Measurements from ENCODE around the gene EHD4. TPM values are rescaled to one million over a fixed set of nuclear protein-coding genes. Genes with fewer than 3 reads are reported as not detected.

EHD4 gene
- polyA plus RNA-seq, 2 donors: 12.7 to 13.4 TPM

DNA sequence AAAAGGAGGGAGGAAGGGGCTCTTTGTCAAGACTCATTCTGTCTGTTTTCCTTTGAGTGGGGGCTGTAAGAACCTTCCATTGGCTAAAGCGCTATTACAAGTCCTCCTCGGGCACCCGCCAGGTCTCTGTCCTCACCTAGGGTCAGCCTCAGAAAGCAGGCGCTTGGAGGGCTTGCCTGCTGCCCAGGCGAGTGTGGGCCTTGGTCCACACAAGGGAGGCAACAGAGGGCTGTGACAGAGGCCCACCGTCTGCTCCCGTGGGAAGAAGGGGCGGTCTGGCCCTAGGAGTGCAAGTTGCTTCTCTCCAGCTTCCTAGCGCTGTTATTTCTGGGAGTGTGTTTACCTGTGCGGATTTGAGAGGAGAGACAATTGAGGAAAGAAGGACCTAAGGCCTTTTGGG, 24.0 kb upstream of the EHD4 start:
- Histone ChIP-seq H3K4me1 (ENCODE audit: control insufficient read depth in 2 of 2, insufficient read depth in 2 of 2, low read length in 1 of 2) (peaks cover 0 to 2% of the 10 kb centered on the region in 2 donors), H3K9me3 (ENCODE audit: control insufficient read depth in 2 of 2, insufficient read depth in 1 of 2, low read depth in 1 of 2, low read length in 1 of 2) (no peaks in the 10 kb centered on the region), H3K27me3 (ENCODE audit: control insufficient read depth in 1 of 2, insufficient read depth in 2 of 2, low read length in 2 of 2) (no peaks in the 10 kb centered on the region), H3K36me3 (ENCODE audit: control insufficient read depth in 2 of 2, insufficient read depth in 2 of 2, low read length in 1 of 2) (no peaks in the 10 kb centered on the region), H3K27ac (ENCODE audit: low read depth in 2 of 2, low read length in 1 of 2) (no peak overlapping the region), H3K4me3 (ENCODE audit: low read depth in 1 of 2, low read length in 2 of 2) (no peak overlapping the region)
- WGBS, 2 donors: 92 to 93% methylated on average over 10 of the region's 10 CpGs

DNA sequence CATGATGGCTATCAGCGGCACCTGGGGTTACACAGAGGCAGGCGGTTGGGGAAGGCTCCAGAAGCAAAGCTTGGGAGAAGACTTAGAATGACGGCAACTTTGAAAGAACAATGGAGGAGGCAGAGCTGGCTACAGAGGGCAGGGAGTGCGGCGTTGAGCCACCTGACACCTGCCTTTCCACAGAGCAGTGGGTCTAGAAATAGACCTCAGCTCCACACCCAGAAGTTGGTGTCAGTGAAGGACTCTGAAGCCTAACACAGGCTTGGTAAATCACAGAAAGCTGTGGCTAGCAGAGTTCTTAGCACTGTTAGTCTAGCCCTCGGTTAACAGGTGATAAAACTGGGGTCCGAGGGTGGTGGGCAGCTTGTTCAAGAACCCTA, 23.1 kb upstream of the EHD4 start:
- Histone ChIP-seq H3K27me3 (ENCODE audit: control insufficient read depth in 1 of 2, insufficient read depth in 2 of 2, low read length in 2 of 2) (no peaks in the 10 kb centered on the region), H3K4me1 (ENCODE audit: control insufficient read depth in 2 of 2, insufficient read depth in 2 of 2, low read length in 1 of 2) (peaks cover 0 to 2% of the 10 kb centered on the region in 2 donors), H3K9me3 (ENCODE audit: control insufficient read depth in 2 of 2, insufficient read depth in 1 of 2, low read depth in 1 of 2, low read length in 1 of 2) (no peaks in the 10 kb centered on the region), H3K27ac (ENCODE audit: low read depth in 2 of 2, low read length in 1 of 2) (no peak overlapping the region), H3K36me3 (ENCODE audit: control insufficient read depth in 2 of 2, insufficient read depth in 2 of 2, low read length in 1 of 2) (no peaks in the 10 kb centered on the region), H3K4me3 (ENCODE audit: low read depth in 1 of 2, low read length in 2 of 2) (no peak overlapping the region)
- WGBS, 2 donors: 90 to 95% methylated on average over 7 of the region's 7 CpGs

DNA sequence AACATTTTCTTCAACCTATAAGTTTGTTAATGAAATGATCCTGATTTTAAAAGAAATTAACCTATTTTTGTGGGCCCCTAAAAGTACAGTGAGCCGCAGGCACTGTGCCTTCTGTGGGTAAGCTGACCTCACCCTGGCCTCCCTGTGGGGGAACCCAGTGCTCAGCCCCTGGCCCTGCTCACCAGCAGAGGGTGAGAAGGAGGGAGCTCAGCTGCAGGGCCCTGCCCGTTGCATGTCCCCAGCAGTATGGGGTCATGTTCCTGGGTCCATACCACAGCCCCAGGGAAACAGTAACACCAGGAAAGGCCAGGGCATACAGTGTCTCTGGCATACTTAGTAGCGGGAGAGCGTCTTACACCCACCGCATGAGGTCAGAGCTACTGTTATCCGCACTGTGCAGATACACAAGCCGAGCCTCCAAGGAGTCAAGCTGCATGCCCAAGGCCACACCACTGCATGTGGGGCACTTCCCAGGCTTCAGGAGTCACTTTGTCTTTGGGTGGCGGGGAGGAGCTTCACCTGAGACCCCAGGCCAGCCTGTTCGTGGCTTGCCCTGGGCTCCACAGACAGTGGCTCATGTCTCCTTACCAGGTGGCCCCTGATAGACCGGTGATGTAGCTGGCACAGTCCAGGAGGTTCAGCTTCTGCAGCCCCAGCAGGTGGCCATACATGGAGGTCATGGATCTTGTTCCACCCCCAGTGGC, 22.6 kb upstream of the EHD4 start:
- H3K4me3 ChIP-seq (ENCODE audit: low read depth in 1 of 2, low read length in 2 of 2): no peak overlapping the region
- H3K27ac ChIP-seq (ENCODE audit: low read depth in 2 of 2, low read length in 1 of 2): no peak overlapping the region
- peaks cover 0 to 2% of the 10 kb centered on the region in 2 donors for H3K4me1 ChIP-seq (ENCODE audit: control insufficient read depth in 2 of 2, insufficient read depth in 2 of 2, low read length in 1 of 2)
- H3K9me3 ChIP-seq (ENCODE audit: control insufficient read depth in 2 of 2, insufficient read depth in 1 of 2, low read depth in 1 of 2, low read length in 1 of 2): no peaks in the 10 kb centered on the region
- no peaks in the 10 kb centered on the region for H3K27me3 ChIP-seq (ENCODE audit: control insufficient read depth in 1 of 2, insufficient read depth in 2 of 2, low read length in 2 of 2)
- WGBS, 2 donors: 81 to 84% methylated on average over 10 of the region's 10 CpGs
- no peaks in the 10 kb centered on the region for H3K36me3 ChIP-seq (ENCODE audit: control insufficient read depth in 2 of 2, insufficient read depth in 2 of 2, low read length in 1 of 2)

DNA sequence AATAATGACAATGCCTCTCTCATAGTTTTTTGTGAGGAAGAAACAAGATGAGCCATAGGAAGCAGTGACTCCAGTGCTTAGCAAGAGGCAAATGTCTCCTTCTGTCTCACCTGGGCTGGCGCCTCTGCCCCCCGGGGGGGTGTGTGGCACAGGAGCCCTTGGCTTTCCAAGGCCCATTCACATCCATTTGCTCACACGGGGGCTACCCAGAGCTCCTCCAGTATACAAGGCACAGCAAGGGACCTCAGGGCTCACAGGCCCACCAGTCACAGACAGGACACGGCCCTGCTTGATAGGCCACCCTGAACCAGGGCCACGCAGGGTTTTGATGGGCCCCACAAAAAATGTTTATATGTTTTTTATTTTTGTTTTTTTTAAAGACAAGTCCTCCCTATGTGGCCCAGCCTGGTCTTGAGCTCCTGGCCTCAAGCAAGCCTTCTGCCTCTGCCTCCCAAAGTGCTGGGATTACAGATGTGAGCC, 21.9 kb upstream of the EHD4 start:
- H3K4me3 ChIP-seq (ENCODE audit: low read depth in 1 of 2, low read length in 2 of 2): no peak overlapping the region
- H3K27me3 ChIP-seq (ENCODE audit: control insufficient read depth in 1 of 2, insufficient read depth in 2 of 2, low read length in 2 of 2): no peaks in the 10 kb centered on the region
- H3K4me1 ChIP-seq (ENCODE audit: control insufficient read depth in 2 of 2, insufficient read depth in 2 of 2, low read length in 1 of 2): peaks cover 0 to 2% of the 10 kb centered on the region in 2 donors
- no peak overlapping the region for H3K27ac ChIP-seq (ENCODE audit: low read depth in 2 of 2, low read length in 1 of 2)
- H3K9me3 ChIP-seq (ENCODE audit: control insufficient read depth in 2 of 2, insufficient read depth in 1 of 2, low read depth in 1 of 2, low read length in 1 of 2): no peaks in the 10 kb centered on the region
- H3K36me3 ChIP-seq (ENCODE audit: control insufficient read depth in 2 of 2, insufficient read depth in 2 of 2, low read length in 1 of 2): no peaks in the 10 kb centered on the region
- WGBS, 2 donors: 76 to 81% methylated on average over 5 of the region's 5 CpGs

DNA sequence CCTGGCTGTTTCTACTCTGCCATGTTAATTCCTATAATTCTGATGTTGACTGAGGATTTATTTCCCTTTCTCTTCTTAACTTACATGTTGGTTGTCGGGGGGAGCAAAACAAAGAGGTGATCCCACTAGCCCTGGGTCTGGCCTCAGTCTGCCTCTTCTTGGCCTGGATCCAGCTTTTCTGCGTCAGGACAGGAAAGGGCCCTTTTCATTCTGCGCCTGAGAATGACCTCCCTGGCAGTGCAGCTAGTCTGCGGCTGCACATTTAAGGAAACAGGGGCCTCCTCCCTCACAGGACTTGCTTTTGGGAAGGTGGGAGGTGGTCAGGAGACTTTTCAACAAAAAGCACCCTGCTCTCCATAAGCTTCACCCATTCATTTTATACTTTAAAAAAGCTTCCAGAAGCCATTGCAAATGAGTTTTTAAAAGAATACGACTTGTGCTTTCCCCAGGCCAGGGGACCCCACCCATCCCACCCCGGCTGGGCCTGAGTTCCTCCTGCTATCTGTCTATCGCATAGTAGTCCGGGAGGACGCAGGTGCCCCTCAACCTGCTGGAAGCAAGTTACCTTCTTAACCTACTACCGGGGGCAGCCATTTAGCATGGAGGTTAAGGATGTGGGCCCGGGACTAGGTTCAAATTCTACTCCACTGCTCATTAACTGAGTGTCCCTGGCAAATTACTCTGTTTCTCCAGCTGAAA, 21.3 kb upstream of the EHD4 start:
- H3K36me3 ChIP-seq (ENCODE audit: control insufficient read depth in 2 of 2, insufficient read depth in 2 of 2, low read length in 1 of 2): no peaks in the 10 kb centered on the region
- H3K4me3 ChIP-seq (ENCODE audit: low read depth in 1 of 2, low read length in 2 of 2): no peak overlapping the region
- H3K4me1 ChIP-seq (ENCODE audit: control insufficient read depth in 2 of 2, insufficient read depth in 2 of 2, low read length in 1 of 2): peaks cover 0 to 2% of the 10 kb centered on the region in 2 donors
- no peaks in the 10 kb centered on the region for H3K9me3 ChIP-seq (ENCODE audit: control insufficient read depth in 2 of 2, insufficient read depth in 1 of 2, low read depth in 1 of 2, low read length in 1 of 2)
- H3K27ac ChIP-seq (ENCODE audit: low read depth in 2 of 2, low read length in 1 of 2): no peak overlapping the region
- H3K27me3 ChIP-seq (ENCODE audit: control insufficient read depth in 1 of 2, insufficient read depth in 2 of 2, low read length in 2 of 2): no peaks in the 10 kb centered on the region
- WGBS, 2 donors: 77 to 81% methylated on average over 11 of the region's 11 CpGs

DNA sequence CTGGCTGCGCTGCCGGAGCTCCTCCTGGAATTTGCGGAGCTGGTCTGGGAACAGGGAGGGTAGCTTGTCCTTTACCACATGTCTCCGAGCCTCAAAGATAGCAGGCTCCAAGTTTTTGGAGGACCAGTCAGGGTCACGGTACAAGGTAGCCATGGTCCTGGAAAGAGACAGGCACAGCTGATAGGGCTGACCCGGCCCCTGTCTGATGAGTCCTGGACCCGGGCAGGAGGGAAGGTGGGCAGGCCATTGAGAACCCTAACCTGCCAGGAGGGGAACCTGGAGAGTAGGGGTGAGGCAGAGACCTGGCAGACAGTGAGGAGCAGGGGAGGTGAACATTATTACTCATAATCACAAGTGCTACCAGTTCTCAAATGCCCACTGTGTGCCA, 20.4 kb upstream of the EHD4 start:
- Histone ChIP-seq H3K9me3 (ENCODE audit: control insufficient read depth in 2 of 2, insufficient read depth in 1 of 2, low read depth in 1 of 2, low read length in 1 of 2) (no peaks in the 10 kb centered on the region), H3K27ac (ENCODE audit: low read depth in 2 of 2, low read length in 1 of 2) (no peak overlapping the region), H3K4me3 (ENCODE audit: low read depth in 1 of 2, low read length in 2 of 2) (no peak overlapping the region), H3K27me3 (ENCODE audit: control insufficient read depth in 1 of 2, insufficient read depth in 2 of 2, low read length in 2 of 2) (no peaks in the 10 kb centered on the region), H3K4me1 (ENCODE audit: control insufficient read depth in 2 of 2, insufficient read depth in 2 of 2, low read length in 1 of 2) (no peaks in the 10 kb centered on the region), H3K36me3 (ENCODE audit: control insufficient read depth in 2 of 2, insufficient read depth in 2 of 2, low read length in 1 of 2) (no peaks in the 10 kb centered on the region)
- 90 to 94% methylated on average over 7 of the region's 7 CpGs for WGBS, 2 donors

DNA sequence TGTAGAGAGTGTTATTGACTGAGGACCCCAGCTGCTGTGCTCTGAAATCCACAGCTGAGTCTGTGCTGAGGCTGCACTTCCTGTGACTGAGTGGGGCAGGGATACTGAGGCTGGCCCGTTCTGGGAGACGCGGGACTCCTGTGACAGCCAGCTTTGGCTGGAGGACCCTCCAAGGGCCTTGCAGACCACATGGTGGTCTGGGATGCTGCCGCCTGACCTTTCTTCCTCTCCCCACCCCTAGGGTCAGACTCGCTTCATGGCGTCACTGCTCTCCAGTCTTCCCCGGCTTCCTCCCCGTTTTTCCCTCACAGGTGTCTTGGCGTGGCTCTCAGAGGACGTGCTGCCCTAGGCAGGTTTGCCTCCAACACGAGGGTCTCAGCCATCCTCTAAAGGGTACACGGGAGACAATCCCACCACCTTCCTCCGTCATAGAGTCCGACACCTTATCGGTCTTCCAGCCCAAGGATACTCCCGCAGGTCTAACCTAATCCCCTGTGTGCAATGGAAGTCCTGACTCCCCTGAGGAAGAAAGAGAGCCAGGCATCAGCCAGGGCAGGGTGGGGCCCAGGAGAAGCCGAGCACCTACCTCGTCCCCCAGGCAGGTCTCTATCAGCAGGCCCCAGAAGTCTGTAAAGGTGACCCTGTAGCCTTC, 19.9 kb upstream of the EHD4 start:
- Histone ChIP-seq H3K4me3 (ENCODE audit: low read depth in 1 of 2, low read length in 2 of 2) (no peak overlapping the region), H3K9me3 (ENCODE audit: control insufficient read depth in 2 of 2, insufficient read depth in 1 of 2, low read depth in 1 of 2, low read length in 1 of 2) (no peaks in the 10 kb centered on the region), H3K36me3 (ENCODE audit: control insufficient read depth in 2 of 2, insufficient read depth in 2 of 2, low read length in 1 of 2) (no peaks in the 10 kb centered on the region), H3K4me1 (ENCODE audit: control insufficient read depth in 2 of 2, insufficient read depth in 2 of 2, low read length in 1 of 2) (no peaks in the 10 kb centered on the region), H3K27ac (ENCODE audit: low read depth in 2 of 2, low read length in 1 of 2) (no peak overlapping the region), H3K27me3 (ENCODE audit: control insufficient read depth in 1 of 2, insufficient read depth in 2 of 2, low read length in 2 of 2) (no peaks in the 10 kb centered on the region)
- whole genome bisulfite sequencing, 2 donors: 90% methylated on average over 18 of the region's 18 CpGs

DNA sequence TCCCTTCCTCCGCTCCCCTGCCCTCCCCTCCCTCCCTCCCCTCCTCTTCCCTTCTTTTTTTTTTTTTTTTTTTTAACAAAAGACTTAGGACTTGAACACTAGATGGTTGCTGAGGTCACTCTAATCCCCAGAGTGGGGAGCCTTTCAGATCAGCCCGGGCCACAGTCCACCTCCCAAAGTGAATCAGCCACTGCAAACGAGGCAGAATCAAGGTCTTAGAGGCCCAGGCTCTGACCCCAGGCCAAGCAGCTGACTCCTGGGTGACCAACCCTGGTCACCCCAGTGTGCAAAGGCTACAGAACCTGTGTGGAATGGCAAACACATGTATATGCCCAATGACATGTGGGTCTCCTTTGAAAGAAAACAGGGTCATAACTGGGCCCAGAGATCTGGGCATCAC, 18.3 kb upstream of the EHD4 start:
- Histone ChIP-seq H3K4me1 (ENCODE audit: control insufficient read depth in 2 of 2, insufficient read depth in 2 of 2, low read length in 1 of 2) (no peaks in the 10 kb centered on the region), H3K9me3 (ENCODE audit: control insufficient read depth in 2 of 2, insufficient read depth in 1 of 2, low read depth in 1 of 2, low read length in 1 of 2) (no peaks in the 10 kb centered on the region), H3K27ac (ENCODE audit: low read depth in 2 of 2, low read length in 1 of 2) (no peak overlapping the region), H3K4me3 (ENCODE audit: low read depth in 1 of 2, low read length in 2 of 2) (no peak overlapping the region), H3K36me3 (ENCODE audit: control insufficient read depth in 2 of 2, insufficient read depth in 2 of 2, low read length in 1 of 2) (no peaks in the 10 kb centered on the region), H3K27me3 (ENCODE audit: control insufficient read depth in 1 of 2, insufficient read depth in 2 of 2, low read length in 2 of 2) (no peaks in the 10 kb centered on the region)
- WGBS, 2 donors: 70 to 76% methylated on average over 3 of the region's 3 CpGs

DNA sequence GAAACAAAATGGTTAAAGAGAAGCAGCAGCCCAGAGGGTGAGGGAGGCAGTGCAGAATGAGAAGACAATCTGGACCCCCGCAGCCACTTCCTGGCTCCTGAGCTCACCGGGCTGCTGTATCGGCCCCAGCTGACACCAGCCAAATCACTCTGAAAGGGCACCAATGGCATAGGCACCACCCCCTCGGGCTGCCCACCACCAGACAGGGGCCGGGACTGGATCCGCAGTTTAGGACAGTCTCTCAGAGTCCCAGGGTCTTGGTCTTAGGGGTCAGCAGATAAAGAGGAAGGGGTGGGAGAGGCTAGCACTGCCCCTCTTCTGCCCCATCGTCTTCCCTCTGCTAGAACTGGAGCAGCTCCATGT, 17.9 kb upstream of the EHD4 start:
- Histone ChIP-seq H3K27ac (ENCODE audit: low read depth in 2 of 2, low read length in 1 of 2) (no peak overlapping the region), H3K36me3 (ENCODE audit: control insufficient read depth in 2 of 2, insufficient read depth in 2 of 2, low read length in 1 of 2) (no peaks in the 10 kb centered on the region), H3K4me3 (ENCODE audit: low read depth in 1 of 2, low read length in 2 of 2) (no peak overlapping the region), H3K27me3 (ENCODE audit: control insufficient read depth in 1 of 2, insufficient read depth in 2 of 2, low read length in 2 of 2) (no peaks in the 10 kb centered on the region), H3K9me3 (ENCODE audit: control insufficient read depth in 2 of 2, insufficient read depth in 1 of 2, low read depth in 1 of 2, low read length in 1 of 2) (no peaks in the 10 kb centered on the region), H3K4me1 (ENCODE audit: control insufficient read depth in 2 of 2, insufficient read depth in 2 of 2, low read length in 1 of 2) (no peaks in the 10 kb centered on the region)
- 60 to 64% methylated on average over 7 of the region's 7 CpGs for WGBS, 2 donors
